HG02943 (cell line): ENCODE results near the gene FZD1.
"Not testable (repeated sequence)": the region's sequence is repeated elsewhere in the genome, so short reads cannot be mapped to it uniquely, and the experiment has no call there.

Source experiments
- ATAC-seq: cut with Tn5 transposase; IDR thresholded peaks from one replicate; pipeline ENCODE4 v1.9.1; 2021; ENCODE audit warnings: mild to moderate bottlenecking, low read depth, moderate library complexity; ENCODE audit not compliant: unreplicated experiment

FZD1 gene

GRCh38 chr7:91294639-91295220 lies 30.5 kb downstream of the FZD1 start:
- ATAC-seq: no peak

DNA sequence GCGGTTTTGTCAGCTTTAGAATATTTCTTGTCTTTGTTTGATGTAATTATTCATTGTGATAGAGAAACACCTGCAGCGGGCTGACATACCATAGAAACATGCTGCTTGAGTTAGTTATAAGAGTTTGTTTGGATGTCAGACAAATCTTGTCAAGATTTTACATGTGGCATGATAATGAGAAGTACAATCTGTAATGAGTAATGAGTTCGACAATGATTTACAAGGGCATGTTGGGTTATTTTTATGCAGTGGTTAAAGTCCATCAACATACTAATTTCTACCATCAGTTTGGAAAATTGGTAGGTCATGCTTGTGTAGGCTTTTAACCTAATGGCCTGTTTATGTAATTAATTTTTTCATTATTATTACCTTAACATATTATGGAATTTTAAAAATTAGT lies 31.3 kb downstream of the FZD1 start:
- no peak for ATAC-seq

- no peak for ATAC-seq
These were observed 33.7 kb downstream of the FZD1 start for GRCh38 chr7:91297939-91298338.

DNA sequence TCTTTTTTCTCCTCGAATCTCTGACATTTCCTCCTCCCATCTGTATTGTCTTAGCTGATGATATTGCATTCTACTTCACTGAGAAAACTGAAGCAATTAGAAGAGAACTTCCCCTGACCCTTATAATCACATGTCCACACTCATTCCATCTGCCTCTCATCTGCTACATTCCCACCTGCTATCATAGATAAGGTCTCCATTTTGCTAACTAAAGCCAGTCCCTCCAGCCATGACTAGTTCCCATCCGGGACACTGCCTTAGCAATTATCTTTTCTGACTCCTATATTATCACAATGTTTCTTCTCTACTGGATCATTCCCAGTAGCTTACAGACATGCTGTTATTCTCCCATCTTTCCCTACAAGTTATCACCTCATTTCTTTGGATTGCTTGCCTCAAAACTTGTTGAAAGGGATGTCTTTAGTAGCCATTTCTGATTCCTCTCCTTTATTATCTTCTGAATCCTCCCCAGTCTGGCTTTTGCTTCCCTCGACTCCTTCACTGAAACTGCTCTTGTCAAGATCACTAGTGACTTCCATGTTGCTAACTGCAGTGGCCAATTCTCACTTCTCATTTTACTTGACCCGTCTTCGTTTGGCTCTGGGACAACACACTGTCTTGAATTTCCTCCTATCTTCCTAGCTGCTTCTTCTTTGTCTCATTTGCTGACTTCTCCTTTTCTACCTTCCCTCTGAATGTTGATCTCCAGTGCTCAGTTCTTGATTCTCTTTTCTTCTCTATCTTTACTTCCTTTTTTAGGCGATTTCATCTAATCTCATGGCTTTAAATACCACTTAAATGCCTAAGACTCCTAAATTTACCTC lies 35.9 kb downstream of the FZD1 start:
- no peak for ATAC-seq

DNA sequence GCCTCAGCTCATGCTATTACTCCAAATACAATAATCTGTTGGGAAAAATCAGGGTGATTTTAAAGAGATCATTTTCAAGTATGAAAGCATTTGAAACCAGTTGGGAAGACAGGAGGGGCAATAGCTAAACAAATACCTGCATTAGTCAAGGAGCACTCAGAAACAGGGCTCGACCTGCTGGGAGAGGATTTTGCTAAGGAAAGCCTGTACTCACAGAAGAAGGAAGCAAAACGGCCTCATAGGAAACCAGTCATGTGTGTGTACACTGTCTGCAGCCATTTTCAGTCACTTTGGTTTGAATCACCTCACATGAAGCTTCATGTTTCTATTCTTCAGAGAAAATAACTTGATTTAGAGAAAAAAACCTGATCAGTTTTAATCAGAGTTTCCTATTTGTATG lies 38.6 kb downstream of the FZD1 start:
- ATAC-seq: no peak

GRCh38 chr7:91306266-91306665 lies 42.0 kb downstream of the FZD1 start:
- no peak for ATAC-seq

DNA sequence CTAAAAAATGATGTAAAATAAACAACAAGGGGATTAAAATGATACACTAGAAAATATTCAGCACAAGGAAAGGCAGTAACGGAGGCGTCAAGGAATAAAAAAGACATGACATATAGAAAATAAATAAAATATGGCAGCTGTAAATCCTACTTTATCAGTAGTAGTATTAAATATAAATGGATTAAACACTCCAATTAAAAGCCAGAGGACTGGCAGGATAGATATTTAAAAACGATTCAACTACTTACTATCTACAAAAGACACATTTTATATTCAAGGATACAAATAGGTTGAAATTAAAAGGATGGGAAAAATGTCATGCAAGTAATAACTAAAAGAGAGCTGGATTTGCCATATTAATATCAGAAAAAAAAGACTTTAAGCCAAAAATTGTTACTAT lies 43.2 kb downstream of the FZD1 start:
- no peak for ATAC-seq

DNA sequence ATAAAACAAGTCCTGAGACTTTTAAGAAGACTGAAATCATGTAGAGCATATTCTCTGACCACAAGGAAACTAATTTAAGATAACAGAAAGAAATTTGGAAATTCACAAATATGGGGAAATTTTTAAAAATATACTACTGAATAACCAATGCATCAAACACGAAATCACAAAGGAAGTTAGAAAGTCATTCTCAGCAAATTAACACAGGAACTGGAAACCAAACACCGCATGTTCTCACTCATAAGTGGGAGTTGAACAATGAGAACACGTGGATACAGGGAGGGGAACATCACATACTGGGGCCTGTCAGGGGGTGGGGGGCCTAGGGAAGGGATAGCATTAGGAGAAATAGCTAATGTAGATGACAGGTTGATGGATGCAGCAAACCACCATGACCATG lies 44.0 kb downstream of the FZD1 start:
- ATAC-seq: not testable (repeated sequence)

- ATAC-seq: no peak
These were observed 46.7 kb downstream of the FZD1 start for GRCh38 chr7:91310830-91311460.

DNA sequence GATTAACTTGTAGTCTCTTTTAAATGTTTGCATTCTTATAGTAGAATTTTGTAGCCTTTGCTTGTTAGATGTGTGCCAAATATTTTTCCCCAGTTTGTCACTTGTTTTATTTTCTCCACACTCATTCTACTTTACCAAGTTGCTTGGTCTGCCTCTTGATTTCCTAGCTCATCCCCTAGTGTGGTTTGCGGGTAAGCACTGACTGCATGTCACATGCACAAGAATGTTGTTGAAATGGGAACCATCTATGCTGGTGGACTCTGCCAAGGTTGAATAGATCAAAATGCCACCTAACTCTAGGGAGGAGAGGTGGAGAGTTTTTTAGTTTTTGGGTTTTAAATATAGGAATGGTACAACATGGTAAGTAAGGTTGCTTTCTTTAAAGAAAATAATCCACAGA lies 47.6 kb downstream of the FZD1 start:
- no peak for ATAC-seq

GRCh38 chr7:91313113-91313512 lies 48.9 kb downstream of the FZD1 start:
- no peak for ATAC-seq

GRCh38 chr7:91314591-91315323 lies 50.5 kb downstream of the FZD1 start:
- ATAC-seq: no peak

DNA sequence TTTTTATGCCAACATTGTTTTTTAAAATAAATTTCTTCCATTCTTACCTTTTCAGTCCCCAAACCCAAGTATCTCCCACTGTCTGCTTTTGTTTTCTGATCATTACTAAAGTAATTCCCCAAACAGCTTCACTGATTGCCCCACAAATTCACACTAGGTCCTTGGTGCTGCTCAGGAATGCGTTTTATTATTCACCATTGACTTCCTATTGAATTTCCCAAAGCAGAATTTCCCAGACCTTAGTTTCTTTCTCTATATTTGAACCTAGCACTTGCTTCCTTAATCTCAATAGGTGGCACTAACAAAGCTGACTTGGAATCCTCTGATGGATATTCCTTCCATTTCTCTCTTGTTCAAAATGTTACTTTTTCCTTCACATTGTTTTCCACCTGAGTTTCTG lies 52.2 kb downstream of the FZD1 start:
- ATAC-seq: no peak

- no peak for ATAC-seq
These were observed 55.1 kb downstream of the FZD1 start for GRCh38 chr7:91319351-91319750.

GRCh38 chr7:91320366-91321078 lies 56.3 kb downstream of the FZD1 start:
- ATAC-seq: no peak
